ENCODE data around the gene SLC38A4.

The SLC38A4 gene

GRCh38 chr12:46723629-46724419 is 102.0 kb downstream of the SLC38A4 start:
- H3K9me3 Mint-ChIP-seq = no peaks in the 10 kb centered on the region
- no peak overlapping the region for H3K27ac Mint-ChIP-seq
- H3K36me3 Mint-ChIP-seq (ENCODE audit: low read depth) = no peaks in the 10 kb centered on the region
- peaks cover 4% of the 10 kb centered on the region for H3K27me3 Mint-ChIP-seq
- DNase-seq = no peak
- no peak overlapping the region for H3K4me3 Mint-ChIP-seq
- peaks cover 2% of the 10 kb centered on the region for H3K4me1 Mint-ChIP-seq (ENCODE audit: low read depth)

- Mint-ChIP-seq H3K27me3 (peaks cover 4% of the 10 kb centered on the region), H3K4me1 (ENCODE audit: low read depth) (peaks cover 2% of the 10 kb centered on the region), H3K4me3 (no peak overlapping the region), H3K27ac (no peak overlapping the region), H3K36me3 (ENCODE audit: low read depth) (no peaks in the 10 kb centered on the region), H3K9me3 (no peaks in the 10 kb centered on the region)
- no peak for DNase-seq
Measured at GRCh38 chr12:46722394-46723185, 103.2 kb downstream of the SLC38A4 start.

- H3K27me3 Mint-ChIP-seq = peaks cover 4% of the 10 kb centered on the region
- no peak for DNase-seq
- H3K9me3 Mint-ChIP-seq = no peaks in the 10 kb centered on the region
- no peaks in the 10 kb centered on the region for H3K4me1 Mint-ChIP-seq (ENCODE audit: low read depth)
- H3K36me3 Mint-ChIP-seq (ENCODE audit: low read depth) = no peaks in the 10 kb centered on the region
- H3K4me3 Mint-ChIP-seq = no peak overlapping the region
- no peak overlapping the region for H3K27ac Mint-ChIP-seq
Measured at GRCh38 chr12:46718495-46718894, 107.3 kb downstream of the SLC38A4 start.

GRCh38 chr12:46717868-46718267 is 107.9 kb downstream of the SLC38A4 start:
- H3K27me3 Mint-ChIP-seq = peaks cover 4% of the 10 kb centered on the region
- no peaks in the 10 kb centered on the region for H3K9me3 Mint-ChIP-seq
- H3K4me1 Mint-ChIP-seq (ENCODE audit: low read depth) = no peaks in the 10 kb centered on the region
- no peak overlapping the region for H3K27ac Mint-ChIP-seq
- DNase-seq = no peak
- H3K4me3 Mint-ChIP-seq = no peak overlapping the region
- H3K36me3 Mint-ChIP-seq (ENCODE audit: low read depth) = no peaks in the 10 kb centered on the region

GRCh38 chr12:46717159-46717558 is 108.6 kb downstream of the SLC38A4 start:
- Mint-ChIP-seq H3K4me3 (no peak overlapping the region), H3K27me3 (peaks cover 4% of the 10 kb centered on the region), H3K4me1 (ENCODE audit: low read depth) (no peaks in the 10 kb centered on the region), H3K36me3 (ENCODE audit: low read depth) (no peaks in the 10 kb centered on the region), H3K9me3 (no peaks in the 10 kb centered on the region), H3K27ac (no peak overlapping the region)
- DNase-seq = no peak

All from activated T-cell treated with anti-CD3 and anti-CD28 coated beads, Interleukin-2, amount 50 U/mL, for 24 hours (primary cell).